SIG-M5 (cell line): Measurements from ENCODE around the gene INA.

ENCODE experiments used
- DNase-seq: peaks from one replicate; lab custom pipeline; 2025; lab: John Stamatoyannopoulos, UW

Gene INA

DNA sequence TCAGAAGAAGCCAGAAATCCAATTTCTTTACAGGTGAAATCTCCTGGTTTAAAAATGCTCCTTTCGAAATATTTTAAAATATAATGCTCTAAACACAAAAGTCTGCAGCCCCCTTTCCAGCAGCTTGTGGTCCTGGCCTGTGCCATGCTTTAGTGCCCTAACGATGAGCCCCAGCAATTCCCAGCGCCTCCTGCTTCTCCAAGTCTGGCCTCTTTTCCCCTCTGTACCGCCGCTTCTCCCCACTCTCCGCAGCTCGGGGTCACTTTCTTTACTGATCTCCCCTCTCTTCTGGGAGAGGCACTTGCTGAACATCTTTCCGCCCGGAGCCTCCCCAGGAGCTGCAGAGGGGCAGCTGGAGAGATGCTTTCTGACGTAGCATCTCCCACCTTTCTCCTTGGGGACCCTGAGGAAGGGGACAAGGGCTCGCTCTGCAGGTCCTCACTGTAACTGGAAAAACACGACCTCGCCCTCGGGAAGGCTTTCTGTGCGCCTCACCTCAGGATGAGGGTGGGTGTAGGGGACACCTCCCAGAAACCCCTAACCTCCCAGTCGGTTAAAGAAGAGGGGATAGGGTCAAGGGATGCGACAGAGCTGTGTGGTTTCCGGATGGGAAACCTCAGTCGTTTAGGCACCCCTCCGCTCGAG, 565 bp upstream of the INA start:
- DNase-seq: no peak

- DNase-seq: no peak
Measured at GRCh38 chr10:103277713-103278536, 987 bp downstream of the INA start.

DNA sequence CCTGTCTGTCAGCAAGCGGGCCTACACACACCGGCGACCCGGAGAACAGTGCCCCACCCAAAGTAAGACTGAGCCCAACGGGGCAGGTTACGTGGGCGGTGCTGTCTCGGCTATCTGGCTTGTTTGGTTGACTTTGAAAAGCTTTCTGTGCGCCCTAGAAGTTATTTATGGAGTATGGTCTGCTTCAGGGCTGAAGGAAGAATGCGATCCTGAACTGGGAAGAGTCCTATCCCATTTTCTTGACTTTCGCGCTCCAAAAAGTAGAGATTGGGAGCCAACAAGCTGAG, 1.5 kb downstream of the INA start:
- DNase-seq: no peak

- DNase-seq: no peak
Measured at GRCh38 chr10:103278862-103279298, 1.9 kb downstream of the INA start.

DNA sequence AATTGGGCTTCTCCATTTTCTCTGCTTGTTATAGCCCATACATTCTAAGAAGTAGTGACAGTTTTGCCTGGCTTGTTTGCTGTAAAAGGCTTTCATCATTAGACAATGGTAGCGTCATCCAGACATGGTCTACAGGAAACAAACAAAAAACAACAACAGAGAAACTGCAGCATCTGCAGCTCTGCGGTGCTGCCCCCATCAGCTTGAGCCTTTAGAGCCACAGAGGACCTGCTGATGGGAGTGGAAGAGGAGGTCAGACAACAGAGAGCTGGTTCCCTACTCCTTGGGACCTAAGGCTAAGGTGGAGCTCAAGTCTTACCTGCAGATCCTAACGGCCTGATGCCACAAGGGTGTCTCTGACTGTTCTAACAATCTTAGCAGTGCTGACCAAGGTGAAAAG, 3.1 kb downstream of the INA start:
- no peak for DNase-seq

DNA sequence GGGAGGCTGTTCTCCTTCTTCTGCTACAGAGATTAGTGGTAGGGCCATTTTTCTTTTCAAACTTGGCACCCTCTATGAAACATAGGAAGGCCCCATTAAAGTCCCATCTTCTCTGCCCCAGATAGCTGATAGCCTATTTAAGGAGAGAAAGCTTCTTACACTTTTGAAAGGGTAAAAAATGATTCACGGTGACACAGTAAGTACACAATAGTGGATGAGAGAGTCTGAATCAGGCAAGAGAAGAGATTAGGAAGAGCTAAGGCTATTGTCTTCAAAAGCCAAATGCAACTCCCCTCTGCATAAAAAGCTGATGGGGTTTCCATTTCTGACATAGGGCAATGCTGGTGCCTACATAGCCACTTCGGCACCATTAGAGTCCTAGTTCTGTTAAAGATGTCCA, 3.6 kb downstream of the INA start:
- DNase-seq: no peak

DNA sequence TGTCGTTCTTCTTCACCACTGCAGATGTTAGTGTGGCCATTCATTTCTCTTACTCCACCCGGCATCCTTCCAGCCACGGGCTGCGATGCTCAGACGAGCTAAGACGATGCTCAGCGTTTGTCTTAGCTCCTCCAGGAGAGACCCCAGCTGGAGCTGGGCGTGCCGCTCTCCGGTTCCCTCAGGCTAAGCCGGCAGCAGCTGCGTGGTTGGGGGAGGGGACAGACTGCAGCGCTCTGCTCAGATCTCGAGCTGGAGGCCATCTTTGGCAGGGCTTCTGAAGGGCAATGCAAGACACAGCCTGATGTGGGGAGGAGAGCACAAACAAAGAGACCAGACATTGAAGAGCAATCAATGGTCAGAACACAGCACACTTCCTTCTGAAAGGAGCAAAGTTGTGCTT, 4.8 kb downstream of the INA start:
- DNase-seq: no peak

GRCh38 chr10:103282961-103283360, 6.0 kb downstream of the INA start:
- DNase-seq: no peak

GRCh38 chr10:103284170-103284569, 7.2 kb downstream of the INA start:
- no peak for DNase-seq

DNA sequence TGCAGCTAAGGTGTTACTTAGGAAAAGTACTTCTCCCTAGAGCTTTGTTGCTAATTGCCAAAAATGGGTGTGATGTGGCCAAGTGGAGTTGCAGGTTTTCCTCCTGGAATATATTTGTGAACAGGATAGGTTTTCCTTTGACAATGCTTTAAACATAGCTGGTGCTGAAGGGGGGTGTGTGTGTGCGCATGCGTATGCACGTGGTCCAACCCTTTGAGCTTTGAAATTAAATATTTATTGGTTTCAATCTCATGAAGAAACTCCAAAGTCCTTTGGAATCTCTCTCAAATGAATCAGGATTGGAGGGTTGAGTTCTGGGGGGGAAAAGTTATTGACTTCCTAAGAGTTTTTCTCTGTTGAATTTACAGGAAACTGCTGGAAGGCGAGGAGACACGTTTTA, 11.1 kb downstream of the INA start:
- DNase-seq: no peak

- DNase-seq: no peak
Measured at GRCh38 chr10:103291588-103291987, 14.7 kb downstream of the INA start.

- no peak for DNase-seq
Measured at GRCh38 chr10:103295374-103296015, 18.6 kb downstream of the INA start.

DNA sequence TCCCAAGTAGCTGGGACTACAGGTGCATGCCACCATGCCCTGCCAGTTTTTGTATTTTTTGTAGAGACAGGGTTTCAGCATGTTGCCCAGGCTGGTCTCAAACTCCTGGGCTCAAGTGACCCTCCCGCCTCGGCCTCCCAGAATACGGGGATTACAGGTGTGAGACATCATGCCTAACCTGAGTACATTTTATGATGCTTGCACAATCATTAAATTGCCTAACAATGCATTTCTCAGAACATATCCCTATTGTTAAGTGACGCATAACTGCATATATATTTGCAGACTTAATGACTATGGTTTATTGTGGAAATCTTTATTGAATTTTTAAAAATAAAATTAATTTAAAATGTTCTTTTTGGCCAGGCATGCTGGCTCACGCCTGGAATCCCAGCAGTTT, 30.7 kb downstream of the INA start:
- DNase-seq: no peak

GRCh38 chr10:103310197-103310596, 33.3 kb downstream of the INA start:
- no peak for DNase-seq

GRCh38 chr10:103316087-103316486, 39.1 kb downstream of the INA start:
- DNase-seq: no peak

DNA sequence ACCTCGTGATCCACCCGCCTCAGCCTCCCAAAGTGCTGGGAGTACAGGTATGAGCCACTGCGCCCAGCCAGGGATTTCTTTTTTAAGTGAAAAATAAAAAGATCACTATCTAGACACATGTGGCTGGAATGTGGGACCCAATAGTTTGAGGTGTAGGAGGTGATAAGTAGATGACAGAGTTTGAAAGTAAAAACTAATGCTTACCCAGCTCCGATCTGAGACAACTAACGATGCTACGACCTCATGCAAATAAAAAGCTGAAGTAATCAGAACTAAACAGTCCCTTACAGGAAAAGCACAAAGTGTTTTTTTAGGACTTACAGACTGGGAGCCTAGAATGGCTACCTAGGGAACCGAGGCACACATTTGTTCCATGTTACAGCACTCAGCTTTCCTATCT, 51.0 kb downstream of the INA start:
- DNase-seq: no peak

DNA sequence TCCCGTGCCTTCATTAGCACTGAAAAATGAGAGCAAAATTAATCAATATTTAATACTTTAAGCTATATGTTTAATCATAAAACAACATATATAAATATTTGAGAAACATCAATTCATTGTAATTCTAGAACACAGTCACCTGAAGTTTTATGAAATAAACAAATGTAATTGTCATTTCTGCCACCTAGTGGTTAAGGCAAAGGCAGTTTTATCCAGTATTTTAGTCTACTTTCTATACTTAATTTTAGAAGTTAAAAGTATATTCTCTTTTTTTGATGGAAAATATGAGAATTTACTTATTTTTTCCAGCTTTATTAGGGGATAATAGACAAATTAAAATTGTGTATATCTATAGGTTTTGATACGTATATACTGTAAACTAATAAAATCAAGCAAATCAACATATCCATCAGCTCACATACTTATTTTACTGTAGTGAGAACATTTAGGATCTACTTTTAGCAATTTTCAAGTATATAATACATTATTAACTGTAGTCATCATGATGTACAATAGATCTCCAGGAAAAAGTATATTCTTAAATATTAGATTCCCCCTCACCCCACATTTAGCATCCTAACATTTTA, 57.1 kb downstream of the INA start:
- DNase-seq: no peak

DNA sequence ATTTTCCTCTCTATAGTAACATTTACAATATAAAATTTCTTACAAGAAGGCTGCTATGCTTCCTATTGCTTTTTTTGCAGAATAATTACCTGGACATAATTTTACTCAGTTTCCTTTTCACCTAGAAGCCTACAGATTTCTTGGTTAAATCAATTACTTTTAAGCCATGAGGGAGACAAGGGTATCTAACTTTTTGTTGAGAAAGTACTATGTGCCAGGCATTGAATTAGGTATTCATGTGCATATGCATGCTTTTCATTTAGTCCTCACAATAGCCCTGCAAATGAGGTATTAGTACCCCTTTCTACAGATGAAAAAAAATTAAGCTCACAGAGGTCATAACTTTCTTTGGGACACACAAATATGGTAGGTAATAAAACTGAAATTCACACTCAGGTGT, 57.6 kb downstream of the INA start:
- no peak for DNase-seq

- no peak for DNase-seq
Measured at GRCh38 chr10:103336370-103336769, 59.4 kb downstream of the INA start.
